ENCODE results near the gene BPGM.

The BPGM gene

DNA sequence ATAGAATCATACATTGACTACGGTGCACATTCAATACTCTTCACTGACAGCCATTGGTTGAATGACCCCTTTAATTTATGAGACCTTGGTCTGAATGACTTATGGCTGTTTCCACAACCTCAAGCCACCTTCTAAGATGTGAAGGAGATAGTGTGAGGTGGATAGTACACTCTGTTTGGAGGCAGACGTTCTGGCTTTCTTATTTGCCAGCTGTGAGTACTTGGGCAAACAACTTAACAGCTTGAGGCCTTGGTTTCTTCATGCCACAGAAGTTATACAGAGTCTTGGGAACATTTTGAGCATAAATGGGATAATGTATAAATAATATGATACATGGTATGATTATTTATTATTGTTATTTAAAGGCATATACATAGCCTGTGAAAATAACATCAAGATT, 62.0 kb downstream of the BPGM start:
- in situ Hi-C loops (cut with HindIII; ENCODE audit: low pct_unique_long_range_greater_than_20kb, low sequenced_read_pairs), result no loop called here
- peak in 1 of 2 experiments; percentile 34 for DNase-seq (ENCODE audit: low read depth in 1 of 2, low spot score in 1 of 2)
- TF ChIP-seq JUND (IDR thresholded peaks at IDR 0.05; ENCODE audit: low read depth), result no peak

DNA sequence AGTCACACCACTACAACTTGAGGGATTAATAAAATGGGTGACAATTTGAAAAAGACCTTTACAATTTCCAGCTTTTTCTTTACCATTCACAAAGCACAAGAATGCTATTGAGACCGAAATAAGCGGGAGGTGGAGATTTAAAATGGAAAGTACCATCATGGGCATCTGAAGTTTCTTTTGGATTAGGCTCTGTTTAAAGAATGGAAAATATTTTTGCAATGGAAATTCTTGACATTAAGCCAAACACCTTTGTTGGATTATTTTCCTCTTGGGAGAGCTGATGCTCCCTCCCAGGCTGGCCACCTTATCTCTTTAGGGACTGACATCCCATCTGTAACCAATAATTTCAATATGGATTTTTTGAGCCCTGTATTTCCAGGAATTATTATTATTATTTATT, 62.5 kb downstream of the BPGM start:
- DNase-seq (ENCODE audit: low read depth in 1 of 2, low spot score in 1 of 2), result no peak
- TF ChIP-seq JUND (IDR thresholded peaks at IDR 0.05; ENCODE audit: low read depth), result no peak
- in situ Hi-C loops (cut with HindIII; ENCODE audit: low pct_unique_long_range_greater_than_20kb, low sequenced_read_pairs), result no loop called here

DNA sequence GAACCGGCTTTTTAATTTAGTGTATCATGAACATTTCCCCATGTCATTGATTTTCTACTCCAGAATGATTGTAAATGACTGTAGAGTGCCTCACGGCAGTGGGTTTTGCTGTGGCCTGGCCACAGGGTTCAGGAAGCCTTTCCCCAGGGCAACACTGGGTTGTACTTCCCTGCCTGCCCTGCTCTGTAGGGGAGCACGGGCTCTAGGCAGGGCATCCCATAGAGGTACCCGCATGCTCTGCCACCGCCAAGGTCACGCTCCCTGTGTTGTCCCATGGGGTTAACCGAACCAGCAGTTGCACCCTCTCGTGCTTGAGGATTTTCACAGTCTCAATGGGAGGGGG, 63.8 kb downstream of the BPGM start:
- TF ChIP-seq JUND (IDR thresholded peaks at IDR 0.05; ENCODE audit: low read depth), result no peak
- DNase-seq (ENCODE audit: low read depth in 1 of 2, low spot score in 1 of 2), result no peak
- in situ Hi-C loops (cut with HindIII; ENCODE audit: low pct_unique_long_range_greater_than_20kb, low sequenced_read_pairs), result no loop called here

DNA sequence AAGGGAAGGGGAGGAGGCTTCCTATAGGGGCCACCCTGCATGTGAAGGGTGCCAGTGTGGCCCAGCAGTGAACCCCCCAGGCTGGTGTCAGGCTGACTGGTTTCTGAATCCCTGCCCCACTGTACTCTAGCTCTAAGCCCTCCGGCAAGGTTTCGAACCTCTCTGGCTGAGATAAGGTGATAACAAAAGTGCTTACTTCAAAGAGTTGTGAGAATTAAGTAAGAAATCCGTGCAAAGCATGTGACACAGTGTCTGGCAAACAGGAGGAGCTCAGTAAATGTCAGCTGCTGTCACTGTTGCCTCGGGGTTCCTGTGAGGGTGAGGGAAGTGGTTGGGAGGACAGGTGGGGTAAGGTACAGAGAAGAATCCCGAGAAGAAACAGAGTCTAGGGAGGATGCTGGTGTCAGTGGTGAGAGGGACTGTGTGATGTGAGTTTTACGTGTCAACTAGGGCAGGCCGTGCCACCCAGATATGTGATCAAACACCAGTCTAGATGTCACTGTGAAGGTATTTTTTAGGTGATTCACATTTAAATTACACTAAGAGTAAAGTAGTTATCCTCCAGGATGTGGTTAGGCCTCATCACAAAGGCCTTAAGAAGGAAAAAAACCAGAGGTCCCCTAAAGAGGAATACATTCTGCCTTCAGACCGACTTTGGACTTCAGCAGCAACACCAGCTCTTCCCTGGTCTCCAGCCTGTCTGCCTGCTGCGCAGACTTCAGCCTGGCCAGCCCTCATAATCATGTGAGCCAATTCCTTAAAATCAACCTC, 64.4 kb downstream of the BPGM start:
- in situ Hi-C loops (cut with HindIII; ENCODE audit: low pct_unique_long_range_greater_than_20kb, low sequenced_read_pairs), result no loop called here
- no peak for TF ChIP-seq JUND (IDR thresholded peaks at IDR 0.05; ENCODE audit: low read depth)
- DNase-seq (ENCODE audit: low read depth in 1 of 2, low spot score in 1 of 2), result no peak

DNA sequence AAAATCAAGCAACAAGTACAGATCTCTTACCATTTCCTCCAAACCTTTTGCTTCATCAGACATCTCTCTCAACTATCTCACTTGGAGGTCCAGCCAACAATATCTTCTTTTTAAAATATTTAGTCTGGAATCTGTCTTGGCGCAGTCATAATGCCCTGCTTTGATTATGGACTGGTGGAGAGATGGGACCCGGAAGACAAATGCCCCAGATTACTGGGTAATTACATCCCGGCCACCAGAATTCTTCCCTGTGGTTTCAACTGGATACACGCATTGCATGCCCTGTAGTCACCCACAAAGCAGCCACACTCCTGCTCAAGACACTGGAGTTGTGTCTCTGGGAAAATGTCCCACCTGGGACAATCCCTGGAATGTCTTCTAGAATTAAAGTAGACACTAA, 65.5 kb downstream of the BPGM start:
- no peak for TF ChIP-seq JUND (IDR thresholded peaks at IDR 0.05; ENCODE audit: low read depth)
- no peak for DNase-seq (ENCODE audit: low read depth in 1 of 2, low spot score in 1 of 2)
- in situ Hi-C loops (cut with HindIII; ENCODE audit: low pct_unique_long_range_greater_than_20kb, low sequenced_read_pairs), result no loop called here

DNA sequence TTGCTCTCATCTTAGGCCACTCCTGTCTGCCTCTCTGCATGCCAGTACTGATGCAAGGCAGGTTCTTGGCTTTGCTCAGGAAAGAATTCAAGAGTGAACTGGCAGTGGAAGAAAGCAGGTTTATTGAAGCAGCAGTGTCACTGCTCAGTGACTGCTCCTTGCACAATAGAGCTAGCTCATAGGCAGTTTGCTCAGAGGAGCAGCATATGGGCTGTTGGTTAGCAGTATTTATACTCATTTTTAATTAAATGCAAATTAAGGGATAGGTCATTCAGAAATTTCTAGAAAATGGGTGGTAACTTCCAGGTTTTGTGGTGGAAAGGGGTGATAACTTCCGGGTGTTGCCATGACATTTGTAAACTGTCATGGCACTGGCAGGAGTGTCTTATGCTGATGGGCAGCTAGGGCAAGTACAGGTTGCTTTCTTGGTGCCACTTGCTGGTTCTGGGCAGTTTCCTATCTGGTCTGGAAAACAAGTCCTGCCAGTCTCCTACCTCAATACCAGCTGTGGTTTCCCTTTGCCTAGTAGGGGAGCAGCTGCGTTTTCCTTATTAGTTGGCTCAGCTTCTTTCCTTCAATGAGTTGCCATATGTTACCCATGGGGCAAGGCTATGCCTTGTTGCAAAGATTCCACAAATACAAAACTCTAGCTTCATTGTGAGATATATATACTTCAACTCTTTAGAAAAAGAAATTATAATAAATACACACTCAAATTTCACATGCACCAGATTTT, 68.0 kb downstream of the BPGM start:
- in situ Hi-C loops (cut with HindIII; ENCODE audit: low pct_unique_long_range_greater_than_20kb, low sequenced_read_pairs), result no loop called here
- DNase-seq (ENCODE audit: low read depth in 1 of 2, low spot score in 1 of 2), result no peak
- TF ChIP-seq JUND (IDR thresholded peaks at IDR 0.05; ENCODE audit: low read depth), result no peak

DNA sequence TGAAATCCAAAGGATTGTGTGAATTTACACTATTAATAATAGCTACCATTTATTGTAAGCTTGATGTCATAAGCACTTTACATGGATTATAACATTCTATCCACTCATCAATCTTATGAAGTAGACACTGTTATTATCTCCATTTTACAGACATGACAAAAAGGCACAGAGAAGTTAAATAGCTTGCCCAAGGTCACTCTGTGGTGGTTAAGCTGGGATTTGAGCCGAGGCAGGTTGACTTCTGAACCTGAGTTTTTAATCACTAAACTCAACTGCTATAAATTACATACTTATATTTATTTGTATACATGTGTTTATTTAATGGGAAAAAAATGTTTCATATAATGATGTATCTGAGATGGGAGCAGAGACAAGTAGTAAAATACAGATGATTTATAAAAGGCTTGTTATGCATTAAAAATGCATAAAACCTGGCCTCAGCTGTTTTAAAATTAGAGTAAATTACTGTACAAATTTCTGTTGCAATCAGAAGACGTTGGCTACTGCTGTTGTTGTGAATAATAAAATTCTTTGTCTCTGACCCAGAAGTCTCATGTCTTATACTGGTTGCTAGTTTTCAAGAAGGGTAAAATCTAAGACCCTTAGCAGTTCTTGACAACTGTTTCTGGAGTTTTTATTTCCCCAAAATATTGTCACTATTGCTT, 71.7 kb downstream of the BPGM start:
- in situ Hi-C loops (cut with HindIII; ENCODE audit: low pct_unique_long_range_greater_than_20kb, low sequenced_read_pairs), result no loop called here
- TF ChIP-seq JUND (IDR thresholded peaks at IDR 0.05; ENCODE audit: low read depth), result no peak
- DNase-seq (ENCODE audit: low read depth in 1 of 2, low spot score in 1 of 2), result no peak

DNA sequence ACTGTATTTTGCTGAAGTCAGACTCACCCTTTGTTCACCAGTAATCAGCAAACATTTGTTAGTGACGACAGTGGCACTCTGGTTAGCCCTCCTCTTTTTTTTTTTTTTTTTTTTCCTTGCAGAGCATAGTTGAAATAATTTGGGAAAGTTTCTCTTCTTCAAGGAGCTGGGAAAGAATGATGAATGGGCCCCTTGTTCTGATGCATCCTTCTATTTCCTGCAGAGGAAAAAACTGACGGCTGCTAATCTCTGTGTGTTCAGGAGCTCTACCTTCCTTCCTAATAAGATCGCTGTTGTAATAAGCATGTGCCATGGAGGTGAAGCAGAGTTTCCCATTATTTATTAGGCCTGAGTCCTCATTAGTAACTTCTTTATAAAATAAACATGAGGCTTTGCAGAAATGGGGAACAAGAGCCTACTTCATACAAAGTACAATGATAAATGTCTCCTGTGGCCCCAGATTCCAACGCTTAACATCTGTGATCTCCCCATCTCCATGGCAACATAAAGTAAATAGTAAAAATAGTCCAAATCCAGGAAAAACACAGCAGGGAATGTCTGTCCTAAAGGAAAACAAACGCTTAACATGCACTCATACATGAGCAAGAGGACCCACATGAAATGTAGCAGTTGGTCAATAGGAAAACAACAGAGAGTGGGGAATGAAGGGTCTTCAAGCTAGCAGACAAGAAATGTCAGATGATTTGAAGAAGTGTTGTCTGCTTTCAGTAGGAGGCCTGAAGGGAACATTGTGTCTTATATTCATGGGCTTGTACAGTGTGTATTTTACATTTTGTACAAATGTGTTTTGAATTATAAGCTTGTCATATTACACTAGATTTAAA, 73.7 kb downstream of the BPGM start:
- TF ChIP-seq JUND (IDR thresholded peaks at IDR 0.05; ENCODE audit: low read depth), result no peak

DNA sequence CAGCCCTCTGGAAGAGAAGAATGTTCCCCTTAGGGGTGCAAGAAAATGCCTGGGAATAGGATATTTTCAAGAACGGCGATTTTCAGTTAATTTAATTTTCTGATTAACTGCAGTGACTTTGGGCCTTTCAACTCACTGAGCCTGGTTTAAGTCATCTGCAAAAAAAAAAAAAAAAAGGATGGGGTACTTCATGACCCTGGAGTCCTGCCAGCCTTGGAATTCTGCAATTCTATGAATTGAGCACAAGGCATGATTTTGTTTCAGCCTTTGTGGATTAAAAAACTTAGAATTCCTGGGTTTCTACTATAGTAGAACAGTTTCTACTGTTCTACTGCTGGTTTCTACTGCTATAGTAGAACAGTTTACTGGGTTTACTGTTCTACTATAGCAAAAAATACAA, 74.5 kb downstream of the BPGM start:
- no peak for TF ChIP-seq JUND (IDR thresholded peaks at IDR 0.05; ENCODE audit: low read depth)
- in situ Hi-C loops (cut with HindIII; ENCODE audit: low pct_unique_long_range_greater_than_20kb, low sequenced_read_pairs), result no loop called here
- no peak for DNase-seq (ENCODE audit: low read depth in 1 of 2, low spot score in 1 of 2)

More for the DNA sequence above, 73.7 kb downstream of the BPGM start:
- in situ Hi-C loops (cut with HindIII; ENCODE audit: low pct_unique_long_range_greater_than_20kb, low sequenced_read_pairs), result no loop called here
- DNase-seq (ENCODE audit: low read depth in 1 of 2, low spot score in 1 of 2), result no peak

DNA sequence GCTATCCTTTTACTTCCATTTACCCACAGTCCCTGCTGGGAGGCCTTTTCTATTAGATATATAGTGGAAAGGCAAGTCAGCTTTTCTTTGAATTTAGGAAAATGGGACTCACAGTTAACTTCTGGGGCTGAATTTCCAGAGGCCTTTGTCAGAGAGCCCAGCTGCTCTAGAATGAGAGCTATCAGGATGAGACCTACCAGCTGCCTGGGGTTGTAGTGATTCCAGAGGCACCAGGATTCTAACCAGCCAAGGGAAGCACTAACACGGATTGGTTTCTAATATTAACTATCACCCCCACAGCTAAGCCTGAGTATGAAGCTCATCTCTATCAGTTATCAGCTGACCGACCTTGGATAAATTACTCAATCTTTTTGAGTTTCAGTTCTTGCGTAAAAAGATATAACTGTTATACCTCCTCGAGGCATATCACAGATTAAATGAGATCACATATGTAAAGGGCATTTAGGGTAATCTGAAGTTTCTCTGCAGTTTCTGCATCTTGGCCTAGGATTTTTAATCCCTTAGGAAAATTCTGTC, 76.2 kb downstream of the BPGM start:
- no peak for TF ChIP-seq JUND (IDR thresholded peaks at IDR 0.05; ENCODE audit: low read depth)
- no peak for DNase-seq (ENCODE audit: low read depth in 1 of 2, low spot score in 1 of 2)
- in situ Hi-C loops (cut with HindIII; ENCODE audit: low pct_unique_long_range_greater_than_20kb, low sequenced_read_pairs), result no loop called here

DNA sequence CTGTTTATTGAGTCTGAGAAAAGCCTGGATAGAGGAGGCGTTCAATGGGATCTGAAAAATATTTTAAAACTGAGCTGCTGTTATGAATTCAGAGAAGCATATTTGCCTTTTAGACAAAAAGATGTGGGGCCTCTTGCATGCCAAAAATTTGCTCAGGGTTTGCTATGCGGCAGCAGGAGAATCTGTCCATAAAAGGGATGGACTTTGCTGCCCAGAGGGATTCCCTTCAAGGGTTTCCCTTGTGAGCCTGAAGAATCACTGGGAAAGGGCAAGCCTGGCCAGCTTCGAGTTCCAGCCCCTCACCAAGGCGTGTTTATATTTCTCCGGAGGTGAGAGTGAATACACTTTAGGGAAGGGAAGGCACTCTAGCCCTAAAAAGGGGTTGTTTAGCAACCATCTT, 77.2 kb downstream of the BPGM start:
- TF ChIP-seq JUND (IDR thresholded peaks at IDR 0.05; ENCODE audit: low read depth), result no peak
- in situ Hi-C loops (cut with HindIII; ENCODE audit: low pct_unique_long_range_greater_than_20kb, low sequenced_read_pairs), result no loop called here
- DNase-seq (ENCODE audit: low read depth in 1 of 2, low spot score in 1 of 2), result no peak

DNA sequence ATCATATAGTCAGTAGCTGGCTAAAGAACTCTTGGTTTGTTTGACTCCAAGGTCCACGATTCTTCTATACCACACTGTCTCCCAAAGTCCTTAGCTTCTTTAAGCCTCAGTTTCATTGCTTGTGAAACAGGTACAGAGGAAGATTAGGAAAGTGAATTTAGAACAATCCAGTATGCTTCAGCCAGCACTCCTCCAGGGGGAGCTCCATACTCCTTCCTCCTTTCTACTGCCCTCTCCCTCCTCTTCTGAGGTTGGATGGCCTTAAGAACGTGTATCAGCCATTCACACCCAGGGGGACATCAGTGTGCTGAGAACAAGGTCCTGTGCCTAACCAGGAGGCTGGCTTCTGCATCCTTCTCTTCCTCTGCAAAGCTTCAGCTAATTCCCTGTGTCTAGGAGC, 78.0 kb downstream of the BPGM start:
- no peak for TF ChIP-seq JUND (IDR thresholded peaks at IDR 0.05; ENCODE audit: low read depth)
- in situ Hi-C loops (cut with HindIII; ENCODE audit: low pct_unique_long_range_greater_than_20kb, low sequenced_read_pairs), result no loop called here
- peak in 1 of 2 experiments; percentile 53 for DNase-seq (ENCODE audit: low read depth in 1 of 2, low spot score in 1 of 2)
